Memory B cell (primary cell): Measurements from ENCODE around the gene PPP2R2B.
"Not testable (repeated sequence)": the region's sequence is repeated elsewhere in the genome, so short reads cannot be mapped to it uniquely, and the experiment has no call there.

Source experiments
- ATAC-seq: fragments of 150-1000 bp; cut with Tn5 transposase; 2 replicates; pipeline ENCODE4 v1.10.0; 2021; ENCODE audit warnings: low read depth, mild to moderate bottlenecking, moderate library complexity
- DNase-seq, 2 donors: peaks; one replicate each; pipeline ENCODE4 v3.0.0; 2022; ENCODE audit warnings: low spot score in 2 of 2
- H3K27ac Mint-ChIP-seq: one replicate; pipeline ENCODE4 v1.8.0; 2022; ENCODE audit warnings: mild to moderate bottlenecking, moderate library complexity, mixed read lengths
- H3K27me3 Mint-ChIP-seq: one replicate; pipeline ENCODE4 v1.8.0; 2022; ENCODE audit warnings: mixed read lengths
- H3K36me3 Mint-ChIP-seq: one replicate; pipeline ENCODE4 v1.8.0; 2022; ENCODE audit warnings: mild to moderate bottlenecking, mixed read lengths
- H3K4me1 Mint-ChIP-seq: one replicate; pipeline ENCODE4 v1.8.0; 2022; ENCODE audit warnings: mixed read lengths
- H3K4me3 Mint-ChIP-seq: one replicate; pipeline ENCODE4 v1.8.0; 2022; ENCODE audit warnings: mild to moderate bottlenecking, moderate library complexity, mixed read lengths
- H3K9me3 Mint-ChIP-seq: one replicate; pipeline ENCODE4 v1.8.0; 2022; ENCODE audit warnings: mixed read lengths

PPP2R2B gene

DNA sequence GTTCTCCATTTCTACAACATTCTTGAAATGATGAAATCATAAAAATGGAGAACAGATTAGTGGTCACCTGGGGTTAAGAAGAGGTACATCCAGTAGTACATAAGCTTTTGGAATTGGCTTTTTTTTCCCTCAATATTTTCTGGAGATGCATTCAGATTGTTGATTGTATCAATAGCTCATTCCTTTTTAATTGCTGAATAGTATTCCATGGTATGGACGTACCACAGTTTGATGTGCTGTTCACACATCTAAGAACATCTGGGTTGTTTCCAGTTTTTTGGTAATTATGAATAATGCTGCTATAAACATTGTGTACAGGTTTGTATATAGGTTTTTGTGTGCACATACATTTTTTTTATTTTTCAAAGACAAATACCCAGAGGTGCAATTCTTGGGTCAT lies 130.0 kb downstream of the PPP2R2B start:
- DNase-seq (no peak), ATAC-seq (no peak)
- peaks cover 2% of the 10 kb centered on the region for H3K27me3 Mint-ChIP-seq
- no peak overlapping the region for H3K27ac Mint-ChIP-seq
- H3K4me3 Mint-ChIP-seq: no peak overlapping the region
- peaks cover 2% of the 10 kb centered on the region for H3K9me3 Mint-ChIP-seq
- H3K4me1 Mint-ChIP-seq: no peaks in the 10 kb centered on the region
- H3K36me3 Mint-ChIP-seq: no peaks in the 10 kb centered on the region

DNA sequence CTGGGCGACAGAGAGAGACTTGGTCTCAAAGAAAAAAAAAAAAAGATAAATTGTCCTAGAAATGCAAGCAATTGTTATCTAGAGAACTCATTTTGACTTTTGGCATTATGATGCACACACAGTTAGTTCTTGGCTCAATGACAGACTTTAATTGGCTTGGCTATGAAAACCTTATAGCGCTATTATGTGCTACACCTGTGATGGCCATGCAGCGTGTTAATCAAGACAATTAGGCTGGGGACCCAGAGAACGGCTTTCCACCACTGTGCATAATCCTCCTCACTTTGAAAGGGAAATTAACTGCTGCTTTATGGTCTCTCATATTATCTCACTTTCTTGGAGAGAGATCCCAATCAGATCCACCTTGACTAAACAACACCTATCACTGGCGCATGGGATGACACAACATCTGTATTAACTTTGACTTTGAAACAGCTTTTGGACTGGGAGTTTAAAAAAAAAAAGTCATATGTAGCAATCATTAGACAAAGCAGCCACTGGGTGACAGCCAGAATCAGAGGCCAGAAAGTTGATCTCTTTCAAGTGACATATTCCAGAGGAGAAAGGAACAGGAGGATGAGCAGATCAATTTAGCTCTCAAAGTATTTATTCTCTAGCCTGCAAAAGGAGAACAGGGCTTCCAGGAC lies 132.5 kb downstream of the PPP2R2B start:
- DNase-seq (no peak), ATAC-seq (no peak)
- H3K4me3 Mint-ChIP-seq: no peak overlapping the region
- no peak overlapping the region for H3K27ac Mint-ChIP-seq
- H3K27me3 Mint-ChIP-seq: no peaks in the 10 kb centered on the region
- H3K4me1 Mint-ChIP-seq: no peaks in the 10 kb centered on the region
- no peaks in the 10 kb centered on the region for H3K9me3 Mint-ChIP-seq
- no peaks in the 10 kb centered on the region for H3K36me3 Mint-ChIP-seq

- H3K36me3 Mint-ChIP-seq: no peaks in the 10 kb centered on the region
- no peaks in the 10 kb centered on the region for H3K27me3 Mint-ChIP-seq
- DNase-seq: no peak
- no peak overlapping the region for H3K4me3 Mint-ChIP-seq
- no peaks in the 10 kb centered on the region for H3K9me3 Mint-ChIP-seq
- ATAC-seq: no peak
- no peak overlapping the region for H3K27ac Mint-ChIP-seq
- H3K4me1 Mint-ChIP-seq: no peaks in the 10 kb centered on the region
Observed at GRCh38 chr5:146744068-146744745, 134.3 kb downstream of the PPP2R2B start.

DNA sequence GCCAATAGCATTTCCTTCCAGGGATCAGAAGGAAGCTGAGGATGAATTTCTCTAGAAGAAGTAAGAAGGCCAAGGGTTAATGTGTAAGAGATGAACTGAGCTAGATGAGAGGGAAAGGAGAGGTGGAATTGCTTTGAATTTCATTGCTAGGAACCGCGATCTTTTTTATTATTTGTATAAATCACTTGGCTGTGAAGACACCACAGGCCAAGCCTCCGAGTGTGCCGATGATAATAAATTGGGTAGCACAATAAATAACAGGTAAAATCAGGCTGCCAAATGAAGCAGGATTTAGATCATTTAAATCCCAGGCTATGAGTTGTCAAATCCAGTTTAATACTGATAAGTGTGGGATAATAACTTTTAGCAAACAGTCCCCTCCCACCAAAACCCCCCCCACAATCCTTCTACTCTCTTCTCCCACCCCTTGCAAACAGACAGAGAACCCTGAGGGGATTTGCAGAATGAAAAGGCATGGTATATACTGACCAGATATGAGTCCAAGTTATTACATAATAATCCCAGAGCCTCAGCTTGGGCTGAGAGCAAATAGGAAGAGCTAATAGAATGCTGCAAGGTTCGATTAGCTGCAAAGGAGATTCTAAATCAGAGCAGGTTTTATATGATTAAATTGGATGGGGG lies 143.5 kb downstream of the PPP2R2B start:
- Mint-ChIP-seq H3K27ac (no peak overlapping the region), H3K27me3 (no peaks in the 10 kb centered on the region), H3K36me3 (no peaks in the 10 kb centered on the region), H3K4me1 (no peaks in the 10 kb centered on the region), H3K4me3 (no peak overlapping the region), H3K9me3 (peaks cover 4% of the 10 kb centered on the region)
- no peak for DNase-seq
- ATAC-seq: no peak

GRCh38 chr5:146732962-146733361 lies 145.6 kb downstream of the PPP2R2B start:
- DNase-seq: no peak
- H3K9me3 Mint-ChIP-seq: peaks cover 10% of the 10 kb centered on the region

DNA sequence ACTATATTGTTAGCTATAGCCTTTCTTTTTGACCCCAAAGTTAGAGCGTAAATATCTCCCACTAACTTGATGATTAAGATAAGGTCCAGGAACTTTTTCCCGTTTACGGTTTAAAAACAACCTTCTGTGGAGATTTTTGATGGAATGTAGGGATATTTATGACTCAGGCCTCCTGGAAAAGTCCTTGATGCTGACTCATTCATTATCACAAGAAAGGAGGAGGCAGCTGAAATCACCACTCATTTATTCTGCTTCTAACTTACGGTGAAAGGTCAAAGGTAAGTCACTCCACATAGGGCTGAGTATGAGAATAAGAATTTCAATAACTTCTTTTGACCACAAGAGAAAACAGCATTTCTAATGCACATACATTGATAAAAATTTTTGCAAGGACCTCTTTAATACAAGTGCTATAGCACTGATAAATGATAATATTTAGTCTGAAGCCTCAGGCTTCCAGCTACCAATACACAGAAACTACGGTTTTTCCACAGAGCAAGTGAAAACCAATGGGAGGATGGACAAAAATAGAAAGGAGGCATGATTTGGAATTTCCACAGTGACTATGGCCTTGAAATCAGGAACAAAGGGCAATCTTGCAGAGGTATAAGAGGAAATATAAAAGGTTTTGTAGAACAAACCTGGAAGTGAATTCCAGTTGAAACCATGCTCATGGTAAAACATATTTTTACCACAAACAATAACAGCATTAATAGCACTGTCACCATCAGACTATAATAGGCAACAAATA lies 146.5 kb downstream of the PPP2R2B start:
- Mint-ChIP-seq H3K4me3 (no peak overlapping the region), H3K27ac (no peak overlapping the region), H3K27me3 (no peaks in the 10 kb centered on the region), H3K4me1 (no peaks in the 10 kb centered on the region), H3K36me3 (peaks cover 3% of the 10 kb centered on the region), H3K9me3 (peaks cover 12% of the 10 kb centered on the region)
- no peak for ATAC-seq
- no peak for DNase-seq

More at GRCh38 chr5:146732962-146733361, 145.6 kb downstream of the PPP2R2B start:
- Mint-ChIP-seq H3K27me3 (no peaks in the 10 kb centered on the region), H3K4me3 (no peak overlapping the region), H3K27ac (no peak overlapping the region), H3K36me3 (peaks cover 3% of the 10 kb centered on the region), H3K4me1 (no peaks in the 10 kb centered on the region)
- ATAC-seq: no peak

GRCh38 chr5:146728746-146729145 lies 149.8 kb downstream of the PPP2R2B start:
- not testable (repeated sequence) for H3K4me1 Mint-ChIP-seq, ATAC-seq, DNase-seq, H3K27ac Mint-ChIP-seq, H3K36me3 Mint-ChIP-seq, H3K9me3 Mint-ChIP-seq, H3K27me3 Mint-ChIP-seq, H3K4me3 Mint-ChIP-seq

GRCh38 chr5:146726891-146727290 lies 151.7 kb downstream of the PPP2R2B start:
- Mint-ChIP-seq H3K27me3 (peaks cover 2% of the 10 kb centered on the region), H3K4me3 (no peak overlapping the region)

DNA sequence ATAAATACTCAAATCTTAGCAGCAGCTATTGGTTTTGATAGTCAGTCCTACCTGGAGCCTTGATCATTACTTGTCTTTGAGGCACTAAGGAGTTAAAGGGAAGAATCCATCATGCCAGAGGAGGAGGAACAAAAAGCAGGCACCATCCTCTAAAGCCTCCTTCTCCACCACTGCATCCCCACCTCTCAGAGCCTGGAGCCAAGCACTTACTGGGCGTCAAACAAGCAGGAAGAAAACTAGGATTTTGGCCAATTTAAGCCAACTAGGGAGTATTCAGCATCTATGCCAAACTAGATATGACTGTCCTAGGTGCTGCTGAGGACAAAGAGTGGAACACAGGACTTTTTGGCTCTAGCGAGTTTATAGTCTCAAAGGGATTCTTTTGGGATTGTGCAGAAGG lies 152.5 kb downstream of the PPP2R2B start:
- Mint-ChIP-seq H3K9me3 (peaks cover 11% of the 10 kb centered on the region), H3K4me1 (no peaks in the 10 kb centered on the region), H3K27me3 (peaks cover 2% of the 10 kb centered on the region), H3K36me3 (peaks cover 3% of the 10 kb centered on the region), H3K4me3 (no peak overlapping the region), H3K27ac (no peak overlapping the region)
- DNase-seq: no peak
- ATAC-seq: no peak

More at GRCh38 chr5:146726891-146727290, 151.7 kb downstream of the PPP2R2B start:
- Mint-ChIP-seq H3K36me3 (peaks cover 3% of the 10 kb centered on the region), H3K4me1 (no peaks in the 10 kb centered on the region), H3K27ac (no peak overlapping the region), H3K9me3 (peaks cover 11% of the 10 kb centered on the region)
- ATAC-seq: no peak
- DNase-seq: no peak

- Mint-ChIP-seq H3K36me3 (peaks cover 3% of the 10 kb centered on the region), H3K9me3 (peaks cover 9% of the 10 kb centered on the region), H3K27ac (no peak overlapping the region), H3K4me1 (no peaks in the 10 kb centered on the region), H3K27me3 (peaks cover 2% of the 10 kb centered on the region), H3K4me3 (no peak overlapping the region)
- ATAC-seq (no peak), DNase-seq (no peak)
Observed at GRCh38 chr5:146725025-146725424, 153.5 kb downstream of the PPP2R2B start.

- no peak overlapping the region for H3K4me3 Mint-ChIP-seq
- ATAC-seq (no peak), DNase-seq (no peak)
- no peaks in the 10 kb centered on the region for H3K4me1 Mint-ChIP-seq
- no peaks in the 10 kb centered on the region for H3K36me3 Mint-ChIP-seq
- H3K9me3 Mint-ChIP-seq: peaks cover 2% of the 10 kb centered on the region
- peaks cover 2% of the 10 kb centered on the region for H3K27me3 Mint-ChIP-seq
- no peak overlapping the region for H3K27ac Mint-ChIP-seq
Observed at GRCh38 chr5:146722361-146722779, 156.2 kb downstream of the PPP2R2B start.

- Mint-ChIP-seq H3K4me1 (no peaks in the 10 kb centered on the region), H3K4me3 (no peak overlapping the region), H3K27ac (no peak overlapping the region), H3K36me3 (no peaks in the 10 kb centered on the region), H3K27me3 (peaks cover 2% of the 10 kb centered on the region), H3K9me3 (peaks cover 2% of the 10 kb centered on the region)
- ATAC-seq (no peak), DNase-seq (no peak)
Observed at GRCh38 chr5:146721073-146721815, 157.3 kb downstream of the PPP2R2B start.

GRCh38 chr5:146720107-146720506 lies 158.4 kb downstream of the PPP2R2B start:
- H3K4me3 Mint-ChIP-seq: no peak overlapping the region
- no peak for ATAC-seq
- H3K4me1 Mint-ChIP-seq: no peaks in the 10 kb centered on the region
- no peaks in the 10 kb centered on the region for H3K36me3 Mint-ChIP-seq
- H3K9me3 Mint-ChIP-seq: peaks cover 2% of the 10 kb centered on the region
- H3K27ac Mint-ChIP-seq: no peak overlapping the region
- H3K27me3 Mint-ChIP-seq: peaks cover 2% of the 10 kb centered on the region
- DNase-seq: no peak
